Measurements from ENCODE around the gene MFRP.
A peak's percentile ranks its signal among the peaks of the same experiment; 100 is the strongest.

The MFRP gene

GRCh38 chr11:119320776-119321524 is 25.6 kb downstream of the MFRP start (continued):
- TF ChIP-seq ZBTB49 (tag by site-specific recombination; IDR thresholded peaks at IDR 0.05; ENCODE audit: low read depth) (no peak), FEZF1 (tag by site-specific recombination; IDR thresholded peaks at IDR 0.05) (no peak), ZNF133 (tag by site-specific recombination; IDR thresholded peaks at IDR 0.05) (no peak), SP3 (tag by site-specific recombination; IDR thresholded peaks at IDR 0.05) (0 out of 2 replicates have a peak, but pooled peaks have one; percentile 18), SP7 (tag by site-specific recombination; IDR thresholded peaks at IDR 0.05) (no peak), ZNF10 (tag by site-specific recombination; IDR thresholded peaks at IDR 0.05) (no peak), ZFP69B (tag by site-specific recombination; IDR thresholded peaks at IDR 0.05) (peak; percentile 62), ZNF560 (tag by site-specific recombination; IDR thresholded peaks at IDR 0.05; ENCODE audit: borderline replicate concordance) (no peak), ZNF311 (tag by site-specific recombination; IDR thresholded peaks at IDR 0.05; ENCODE audit: borderline replicate concordance) (no peak), ZNF354C (tag by site-specific recombination; IDR thresholded peaks at IDR 0.05; ENCODE audit: borderline replicate concordance, low read depth) (no peak), PRDM4 (tag by site-specific recombination; IDR thresholded peaks at IDR 0.05) (no peak), ZNF174 (tag by site-specific recombination; IDR thresholded peaks at IDR 0.05) (no peak), ZBTB26 (tag by site-specific recombination; optimal IDR thresholded peaks at IDR 0.05) (peak; percentile 75), ZNF335 (tag by site-specific recombination; conservative IDR thresholded peaks at IDR 0.05) (peak; percentile 55), ZSCAN16 (tag by site-specific recombination; IDR thresholded peaks at IDR 0.05) (no peak), TCF7L2 (IDR thresholded peaks at IDR 0.05; ENCODE audit: borderline replicate concordance, low read depth, low read length) (no peak), ZNF639 (tag by site-specific recombination; IDR thresholded peaks at IDR 0.05) (no peak; the same call in 1 of the 2 replicates), ZBTB10 (tag by site-specific recombination; IDR thresholded peaks at IDR 0.05) (no peak; the same call in 1 of the 2 replicates), ATF2 (tag by site-specific recombination; IDR thresholded peaks at IDR 0.05; ENCODE audit: low read depth) (no peak), SETDB1 (IDR thresholded peaks at IDR 0.05; ENCODE audit: insufficient read length, low read length) (no peak), HOXA7 (CRISPR knock-in tag; IDR thresholded peaks at IDR 0.05; ENCODE audit: borderline replicate concordance) (no peak), ZNF692 (tag by site-specific recombination; IDR thresholded peaks at IDR 0.05) (peak; percentile 88), ZNF423 (tag by site-specific recombination; IDR thresholded peaks at IDR 0.05) (peak; percentile 65), ZNF571 (tag by site-specific recombination; IDR thresholded peaks at IDR 0.05) (no peak), ZNF223 (tag by site-specific recombination; IDR thresholded peaks at IDR 0.05) (no peak), ZNF843 (tag by site-specific recombination; IDR thresholded peaks at IDR 0.05) (no peak), YY1 (tag by site-specific recombination; IDR thresholded peaks at IDR 0.05) (no peak)

All from HEK293 (cell line).